Activated naive CD4-positive, alpha-beta T cell treated with anti-CD3 and anti-CD28 coated beads, Interleukin-2, amount 10 ng/mL, durations not matched to agents 7 days and 5 days (primary cell): ENCODE results near the gene LDAF1.

ENCODE experiments used
- CTCF ChIA-PET: fragments of 350-600 bp; sonication (Branson Sonifier 250); formaldehyde crosslinking; loops from one replicate; lab custom pipeline; 2021; ENCODE audit warnings: antibody characterized with exemption; lab: Charles Lee
- DNase-seq: peaks from one replicate; pipeline ENCODE4 v3.0.0-alpha.2; 2020
- H3K27ac Mint-ChIP-seq: one replicate; pipeline ENCODE4 v1.8.0; 2021; ENCODE audit warnings: mild to moderate bottlenecking, moderate library complexity, mixed read lengths
- H3K27me3 Mint-ChIP-seq: one replicate; pipeline ENCODE4 v1.8.0; 2021; ENCODE audit warnings: mild to moderate bottlenecking, mixed read lengths
- H3K36me3 Mint-ChIP-seq: one replicate; pipeline ENCODE4 v1.8.0; 2021; ENCODE audit warnings: mixed read lengths
- H3K4me1 Mint-ChIP-seq: one replicate; pipeline ENCODE4 v1.8.0; 2021; ENCODE audit warnings: mixed read lengths
- H3K4me3 Mint-ChIP-seq: one replicate; pipeline ENCODE4 v1.8.0; 2021; ENCODE audit warnings: mild to moderate bottlenecking, moderate library complexity, mixed read lengths
- H3K9me3 Mint-ChIP-seq: one replicate; pipeline ENCODE4 v1.8.0; 2021; ENCODE audit warnings: mixed read lengths

The LDAF1 gene

DNA sequence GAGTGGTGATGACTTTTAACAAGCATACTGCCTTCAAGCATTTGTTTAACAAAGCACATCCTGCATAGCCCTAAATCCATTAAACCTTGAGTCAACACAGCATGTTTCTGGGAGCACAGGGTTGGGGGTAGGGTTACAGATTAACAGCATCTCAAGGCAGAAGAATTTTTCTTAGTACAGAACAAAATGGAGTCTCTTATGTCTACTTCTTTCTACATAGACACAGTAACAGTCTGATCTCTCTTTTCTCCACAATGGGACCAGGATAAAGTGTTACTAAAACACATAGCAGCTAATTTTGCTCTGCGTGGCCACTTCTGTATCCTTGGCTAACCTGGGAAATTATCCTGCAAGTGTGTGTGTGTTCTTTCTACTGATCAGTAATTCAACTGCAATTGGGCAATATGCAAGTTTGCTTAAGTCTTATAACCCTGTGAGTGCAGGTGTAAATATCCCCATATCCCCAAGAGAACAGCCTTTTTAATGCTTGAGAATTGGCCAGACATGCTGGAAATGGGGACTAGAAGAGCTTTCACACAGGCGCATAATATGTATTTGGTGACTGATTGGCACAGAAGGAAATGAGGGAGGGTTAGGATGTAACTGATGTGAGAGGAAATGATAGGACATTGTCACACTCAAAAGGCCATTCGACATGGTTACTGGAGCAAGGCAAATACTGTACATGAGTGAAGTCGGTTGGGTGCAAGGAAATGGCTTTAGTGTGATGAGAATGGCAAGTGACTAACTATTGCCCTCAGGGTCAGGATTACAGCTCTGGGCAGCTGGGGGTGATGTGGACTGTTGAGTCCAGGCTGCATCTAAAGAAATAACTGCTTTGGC is 64.2 kb downstream of the LDAF1 start:
- H3K4me3 Mint-ChIP-seq = no peak overlapping the region
- H3K36me3 Mint-ChIP-seq = no peaks in the 10 kb centered on the region
- CTCF ChIA-PET = no interaction called here
- H3K9me3 Mint-ChIP-seq = no peaks in the 10 kb centered on the region
- no peak overlapping the region for H3K27ac Mint-ChIP-seq
- H3K27me3 Mint-ChIP-seq = peaks cover 25% of the 10 kb centered on the region
- peaks cover 23% of the 10 kb centered on the region for H3K4me1 Mint-ChIP-seq
- no peak for DNase-seq

DNA sequence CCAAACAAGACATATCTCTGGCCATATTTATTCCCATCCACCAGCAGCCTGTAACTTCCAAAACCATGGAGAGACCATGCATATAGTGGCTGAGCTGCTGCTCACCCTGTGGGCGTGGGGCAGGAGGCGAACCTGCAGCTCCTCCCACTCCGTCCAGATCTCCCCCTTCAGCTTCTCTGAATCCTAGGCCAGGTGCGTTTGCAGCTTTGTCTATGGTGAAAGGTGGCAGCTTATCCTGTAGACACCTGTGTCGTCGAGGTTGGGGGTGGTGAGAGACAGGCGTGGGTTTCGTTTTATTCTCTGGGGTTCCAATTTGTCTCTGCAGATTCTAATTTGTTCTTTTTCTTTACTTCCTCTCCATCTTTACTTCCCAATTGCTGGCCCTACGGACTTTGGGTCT is 65.3 kb downstream of the LDAF1 start:
- DNase-seq = no peak
- peaks cover 23% of the 10 kb centered on the region for H3K4me1 Mint-ChIP-seq
- no peak overlapping the region for H3K4me3 Mint-ChIP-seq
- no peaks in the 10 kb centered on the region for H3K9me3 Mint-ChIP-seq
- no peaks in the 10 kb centered on the region for H3K36me3 Mint-ChIP-seq
- no peak overlapping the region for H3K27ac Mint-ChIP-seq
- CTCF ChIA-PET = no interaction called here
- H3K27me3 Mint-ChIP-seq = peaks cover 27% of the 10 kb centered on the region

DNA sequence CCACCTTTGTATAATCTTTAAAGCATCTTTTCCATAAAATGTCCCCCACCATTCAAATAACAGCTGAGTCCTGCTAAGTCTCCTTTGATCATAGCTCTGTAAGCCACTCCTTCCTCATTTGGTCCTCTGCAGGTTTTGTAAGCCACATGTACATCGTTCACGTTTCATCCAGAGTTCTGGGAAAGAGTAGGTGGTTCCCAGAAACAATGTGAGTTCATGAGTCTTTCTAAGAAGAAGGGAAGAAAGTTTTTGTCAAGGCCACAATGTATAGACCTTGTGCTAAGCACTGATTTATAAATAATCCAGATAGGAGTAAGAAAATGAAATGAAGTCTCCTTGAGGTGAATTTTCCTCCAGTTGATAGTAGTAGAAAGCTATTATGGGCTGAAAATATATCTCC is 66.3 kb downstream of the LDAF1 start:
- no peaks in the 10 kb centered on the region for H3K36me3 Mint-ChIP-seq
- peaks cover 24% of the 10 kb centered on the region for H3K27me3 Mint-ChIP-seq
- CTCF ChIA-PET = no interaction called here
- no peak overlapping the region for H3K4me3 Mint-ChIP-seq
- H3K9me3 Mint-ChIP-seq = no peaks in the 10 kb centered on the region
- peak; percentile 29 for DNase-seq
- no peak overlapping the region for H3K27ac Mint-ChIP-seq
- peaks cover 23% of the 10 kb centered on the region for H3K4me1 Mint-ChIP-seq

DNA sequence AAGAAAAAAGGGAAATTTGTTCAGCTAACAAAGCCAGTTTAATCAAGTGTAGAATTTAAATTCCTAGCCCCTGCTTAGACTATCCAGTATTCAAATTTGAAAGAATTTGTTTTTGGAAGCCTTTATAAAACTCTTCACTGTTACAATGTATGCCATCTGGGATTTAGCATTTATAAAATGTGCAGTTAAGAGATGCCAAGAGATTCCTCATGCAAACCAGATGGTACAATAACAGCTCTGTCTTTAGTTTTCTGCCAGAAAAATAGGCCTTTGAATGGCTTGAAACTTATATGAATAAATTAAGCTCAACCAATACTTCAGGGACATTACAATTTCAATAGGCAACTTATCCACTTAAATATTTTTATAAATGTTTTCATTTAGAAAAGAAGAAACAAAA is 68.3 kb downstream of the LDAF1 start:
- Mint-ChIP-seq H3K36me3 (no peaks in the 10 kb centered on the region), H3K27me3 (peaks cover 30% of the 10 kb centered on the region), H3K27ac (no peak overlapping the region), H3K9me3 (no peaks in the 10 kb centered on the region), H3K4me1 (peaks cover 23% of the 10 kb centered on the region), H3K4me3 (no peak overlapping the region)
- no peak for DNase-seq
- CTCF ChIA-PET = no interaction called here

DNA sequence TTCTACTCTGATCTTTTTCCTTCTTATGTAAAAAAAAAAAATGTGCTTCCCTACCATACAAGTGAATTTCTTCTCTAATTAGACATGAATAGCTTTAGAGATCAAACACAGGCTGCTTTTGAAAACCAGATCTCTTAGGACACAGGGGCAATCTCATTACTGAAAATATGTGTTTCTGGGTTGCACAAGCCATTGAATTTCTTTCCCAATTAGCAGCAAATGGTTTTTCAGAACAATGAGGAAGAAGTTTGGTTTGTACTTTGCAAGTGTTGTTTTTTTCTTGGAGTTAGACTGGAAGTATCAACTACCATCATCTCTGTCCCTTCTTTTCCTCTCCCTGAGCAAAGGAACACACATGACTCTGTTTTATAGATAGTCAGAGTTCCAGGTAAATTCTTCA is 69.4 kb downstream of the LDAF1 start:
- Mint-ChIP-seq H3K4me1 (peaks cover 22% of the 10 kb centered on the region), H3K4me3 (no peak overlapping the region), H3K36me3 (no peaks in the 10 kb centered on the region), H3K27me3 (peaks cover 25% of the 10 kb centered on the region), H3K27ac (no peak overlapping the region), H3K9me3 (no peaks in the 10 kb centered on the region)
- CTCF ChIA-PET = interaction anchor here (0.7 kb wide), 1 partner anchor 9 kb away, joined by 3 read pairs; no protein-coding TSS in a partner anchor
- no peak for DNase-seq

DNA sequence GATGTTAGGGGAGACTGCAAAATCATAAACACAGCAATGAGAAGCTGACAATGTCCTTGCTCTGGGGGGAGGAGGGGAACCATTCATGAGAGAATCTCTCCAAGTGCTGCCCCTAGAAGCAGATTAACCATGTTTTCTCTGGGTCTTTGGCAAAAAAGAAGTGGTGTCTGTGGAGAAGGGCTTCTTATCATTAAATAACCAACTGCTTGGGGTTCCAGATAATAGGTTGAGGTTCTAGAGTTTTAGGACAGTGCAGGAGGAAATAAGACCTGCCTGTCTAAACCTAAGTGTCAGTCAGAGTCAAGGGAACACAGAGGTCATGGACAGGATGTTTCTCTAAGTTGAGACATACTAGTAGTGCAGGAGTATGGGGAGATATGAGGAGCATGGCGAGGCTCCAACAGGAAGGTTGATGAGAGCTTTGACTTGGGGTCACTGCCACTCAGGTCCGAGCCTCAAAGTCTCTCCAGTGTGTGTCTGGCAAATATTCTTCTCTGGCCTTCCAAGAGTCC is 69.9 kb downstream of the LDAF1 start:
- Mint-ChIP-seq H3K36me3 (no peaks in the 10 kb centered on the region), H3K27me3 (peaks cover 26% of the 10 kb centered on the region), H3K4me3 (no peak overlapping the region), H3K27ac (no peak overlapping the region), H3K9me3 (no peaks in the 10 kb centered on the region), H3K4me1 (peaks cover 21% of the 10 kb centered on the region)
- CTCF ChIA-PET = interaction anchor here (0.7 kb wide), 1 partner anchor 9 kb away, joined by 3 read pairs; no protein-coding TSS in a partner anchor
- no peak for DNase-seq
